Measurements from ENCODE around the gene ATP11A. TPM values are rescaled to one million over a fixed set of nuclear protein-coding genes. Genes with fewer than 3 reads are reported as not detected.
"Not testable (repeated sequence)": the region's sequence is repeated elsewhere in the genome, so short reads cannot be mapped to it uniquely, and the experiment has no call there.

Gene ATP11A
- total and polyA plus RNA-seq, 9 donors, result 11.9 to 26.7 (median 21.3) TPM

DNA sequence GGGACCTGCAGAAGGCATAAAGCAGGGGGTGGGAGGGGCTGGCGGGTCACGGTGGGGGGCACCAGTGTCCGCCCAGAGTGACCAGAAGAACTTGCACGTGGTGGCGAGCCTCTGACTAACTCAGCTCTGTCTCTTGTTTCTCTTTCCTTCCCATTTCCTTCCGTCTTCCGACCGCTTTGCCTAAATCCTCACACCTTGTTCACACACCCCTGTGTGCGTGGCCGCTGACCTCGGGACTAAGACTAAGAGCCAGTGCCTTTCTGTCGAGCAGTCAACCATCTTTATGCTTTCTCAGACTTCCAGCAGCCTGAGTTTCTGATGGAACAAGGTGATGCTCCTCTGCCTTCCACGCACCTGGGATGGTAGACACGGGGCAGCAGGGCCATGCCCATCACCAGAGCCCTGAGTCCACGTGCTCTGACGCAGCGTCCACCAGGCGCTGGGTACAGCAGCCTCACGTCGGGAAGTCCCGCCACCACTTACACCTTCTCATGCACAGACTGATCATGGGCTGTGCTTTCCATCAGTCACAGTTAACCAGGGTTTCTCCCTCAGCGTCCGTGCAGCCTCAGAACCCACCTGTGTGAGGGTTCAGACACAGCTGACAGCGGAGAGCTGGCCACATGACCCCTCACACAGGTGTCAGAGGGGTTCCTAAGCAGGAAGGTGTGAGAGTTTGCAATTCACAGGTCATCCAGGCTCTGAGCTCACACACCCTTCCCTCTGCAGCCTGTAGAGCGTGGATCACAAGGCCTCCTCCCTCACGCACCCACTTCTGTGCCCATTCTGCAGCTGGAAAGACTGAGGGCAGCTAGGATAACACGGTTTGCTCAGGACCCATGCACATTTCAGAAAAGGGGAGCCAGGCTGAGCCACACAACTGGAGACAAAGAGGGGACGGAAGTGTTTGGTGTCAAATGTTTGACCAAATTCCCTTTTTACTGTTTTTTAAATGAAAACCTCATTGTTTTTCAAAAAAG is 188.4 kb downstream of the ATP11A start:
- Histone ChIP-seq H3K27me3 (ENCODE audit: control insufficient read depth, insufficient read depth, low read length) (no peaks in the 10 kb centered on the region), H3K27ac (ENCODE audit: low read length) (no peak overlapping the region), H3K9me3 (replicated peaks; ENCODE audit: control insufficient read depth, low read depth, low read length) (no peaks in the 10 kb centered on the region), H3K36me3 (ENCODE audit: control insufficient read depth, insufficient read depth, low read length) (peaks cover 62% of the 10 kb centered on the region), H3K4me1 (ENCODE audit: control insufficient read depth, insufficient read depth, low read length) (peaks cover 4% of the 10 kb centered on the region), H3K4me3 (ENCODE audit: low read length) (no peak overlapping the region)
- no peak for DNase-seq
- WGBS (ENCODE audit: insufficient coverage), result 89% methylated on average over 21 of the region's 28 CpGs

DNA sequence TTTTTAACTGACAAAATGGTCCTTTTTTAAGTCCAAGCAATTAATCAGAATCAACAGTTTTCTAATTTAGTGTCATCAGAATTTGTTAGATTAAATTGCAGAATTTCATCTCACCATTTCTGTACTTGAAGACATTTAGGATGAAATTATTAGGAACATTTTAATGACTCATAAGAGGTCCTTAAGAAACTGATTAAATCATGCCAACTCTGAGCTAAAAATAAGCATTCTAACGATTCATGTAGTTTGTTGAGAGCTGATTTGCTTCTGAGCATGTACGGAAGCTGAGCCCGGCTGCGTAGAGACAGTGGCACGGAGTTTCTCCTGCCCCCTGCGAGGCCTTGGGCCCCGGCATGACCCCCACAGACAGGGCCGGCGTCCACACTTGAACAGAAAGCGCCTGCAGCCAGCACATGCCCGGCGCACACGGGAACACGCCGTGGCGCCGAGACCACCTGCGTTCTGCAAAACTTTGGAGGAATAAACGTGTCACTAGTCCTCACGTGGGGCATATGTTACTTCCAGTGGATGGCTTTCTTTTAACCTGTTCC is 189.5 kb downstream of the ATP11A start:
- H3K9me3 ChIP-seq (replicated peaks; ENCODE audit: control insufficient read depth, low read depth, low read length), result no peaks in the 10 kb centered on the region
- no peak overlapping the region for H3K4me3 ChIP-seq (ENCODE audit: low read length)
- peaks cover 62% of the 10 kb centered on the region for H3K36me3 ChIP-seq (ENCODE audit: control insufficient read depth, insufficient read depth, low read length)
- DNase-seq, result no peak
- H3K27ac ChIP-seq (ENCODE audit: low read length), result no peak overlapping the region
- H3K27me3 ChIP-seq (ENCODE audit: control insufficient read depth, insufficient read depth, low read length), result no peaks in the 10 kb centered on the region
- H3K4me1 ChIP-seq (ENCODE audit: control insufficient read depth, insufficient read depth, low read length), result peaks cover 1% of the 10 kb centered on the region
- 84% methylated on average over 20 of the region's 20 CpGs for WGBS (ENCODE audit: insufficient coverage)

DNA sequence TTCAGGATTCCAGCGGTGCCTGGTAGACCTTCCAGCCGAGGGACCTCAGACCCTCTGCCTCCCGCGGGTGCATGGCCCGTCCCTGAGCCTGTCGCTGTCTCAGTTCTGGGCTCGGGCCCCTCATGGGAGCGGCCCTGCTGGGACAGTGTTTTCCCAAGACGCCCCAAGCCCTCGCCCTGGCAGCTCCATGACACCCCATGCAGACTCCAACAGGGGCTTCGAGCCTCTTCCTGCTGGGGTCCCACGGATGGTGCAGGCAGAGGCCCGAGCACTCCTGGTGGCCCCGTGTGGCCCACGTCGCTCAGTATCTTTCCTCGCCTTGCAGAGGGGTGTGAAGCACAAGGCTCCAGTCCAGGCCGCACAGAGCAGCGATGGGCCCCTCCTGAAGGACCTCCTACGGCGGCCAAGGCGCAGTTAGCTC is 190.4 kb downstream of the ATP11A start:
- Histone ChIP-seq H3K9me3 (replicated peaks; ENCODE audit: control insufficient read depth, low read depth, low read length) (no peaks in the 10 kb centered on the region), H3K27ac (ENCODE audit: low read length) (no peak overlapping the region), H3K36me3 (ENCODE audit: control insufficient read depth, insufficient read depth, low read length) (peaks cover 62% of the 10 kb centered on the region), H3K27me3 (ENCODE audit: control insufficient read depth, insufficient read depth, low read length) (no peaks in the 10 kb centered on the region), H3K4me1 (ENCODE audit: control insufficient read depth, insufficient read depth, low read length) (no peaks in the 10 kb centered on the region), H3K4me3 (ENCODE audit: low read length) (no peak overlapping the region)
- WGBS (ENCODE audit: insufficient coverage), result 90% methylated on average over 22 of the region's 22 CpGs
- no peak for DNase-seq

DNA sequence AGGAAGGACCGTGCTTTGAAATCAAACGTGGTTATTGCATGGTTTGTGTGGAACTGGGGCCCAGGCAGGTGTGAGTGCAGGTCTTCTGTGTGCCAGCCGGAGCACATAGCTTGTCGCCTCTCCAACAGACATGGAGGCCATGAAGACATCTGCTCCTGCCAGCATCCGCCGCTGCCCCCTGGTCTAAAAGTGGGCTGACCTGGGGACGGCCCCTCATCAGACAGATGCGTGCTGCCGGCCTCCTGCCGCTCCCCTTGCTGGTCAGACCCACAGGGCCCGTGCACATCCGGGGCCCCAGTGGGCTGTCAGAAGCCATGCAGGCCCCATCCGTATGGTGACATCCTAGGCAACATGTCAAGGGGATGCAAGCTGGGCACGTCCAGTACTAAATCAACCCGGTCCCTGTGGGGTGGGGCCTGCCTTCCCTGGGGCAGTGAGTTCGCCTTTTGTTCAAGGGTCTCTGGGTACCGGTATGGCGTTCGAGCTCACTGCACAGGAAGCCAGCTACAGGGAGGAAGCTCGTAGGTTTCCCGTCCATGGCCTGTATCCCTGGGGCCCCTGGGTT is 191.2 kb downstream of the ATP11A start:
- peaks cover 57% of the 10 kb centered on the region for H3K36me3 ChIP-seq (ENCODE audit: control insufficient read depth, insufficient read depth, low read length)
- H3K4me1 ChIP-seq (ENCODE audit: control insufficient read depth, insufficient read depth, low read length), result peaks cover 8% of the 10 kb centered on the region
- no peak overlapping the region for H3K27ac ChIP-seq (ENCODE audit: low read length)
- H3K27me3 ChIP-seq (ENCODE audit: control insufficient read depth, insufficient read depth, low read length), result no peaks in the 10 kb centered on the region
- WGBS (ENCODE audit: insufficient coverage), result 90% methylated on average over 19 of the region's 21 CpGs
- no peaks in the 10 kb centered on the region for H3K9me3 ChIP-seq (replicated peaks; ENCODE audit: control insufficient read depth, low read depth, low read length)
- H3K4me3 ChIP-seq (ENCODE audit: low read length), result no peak overlapping the region
- DNase-seq, result no peak

DNA sequence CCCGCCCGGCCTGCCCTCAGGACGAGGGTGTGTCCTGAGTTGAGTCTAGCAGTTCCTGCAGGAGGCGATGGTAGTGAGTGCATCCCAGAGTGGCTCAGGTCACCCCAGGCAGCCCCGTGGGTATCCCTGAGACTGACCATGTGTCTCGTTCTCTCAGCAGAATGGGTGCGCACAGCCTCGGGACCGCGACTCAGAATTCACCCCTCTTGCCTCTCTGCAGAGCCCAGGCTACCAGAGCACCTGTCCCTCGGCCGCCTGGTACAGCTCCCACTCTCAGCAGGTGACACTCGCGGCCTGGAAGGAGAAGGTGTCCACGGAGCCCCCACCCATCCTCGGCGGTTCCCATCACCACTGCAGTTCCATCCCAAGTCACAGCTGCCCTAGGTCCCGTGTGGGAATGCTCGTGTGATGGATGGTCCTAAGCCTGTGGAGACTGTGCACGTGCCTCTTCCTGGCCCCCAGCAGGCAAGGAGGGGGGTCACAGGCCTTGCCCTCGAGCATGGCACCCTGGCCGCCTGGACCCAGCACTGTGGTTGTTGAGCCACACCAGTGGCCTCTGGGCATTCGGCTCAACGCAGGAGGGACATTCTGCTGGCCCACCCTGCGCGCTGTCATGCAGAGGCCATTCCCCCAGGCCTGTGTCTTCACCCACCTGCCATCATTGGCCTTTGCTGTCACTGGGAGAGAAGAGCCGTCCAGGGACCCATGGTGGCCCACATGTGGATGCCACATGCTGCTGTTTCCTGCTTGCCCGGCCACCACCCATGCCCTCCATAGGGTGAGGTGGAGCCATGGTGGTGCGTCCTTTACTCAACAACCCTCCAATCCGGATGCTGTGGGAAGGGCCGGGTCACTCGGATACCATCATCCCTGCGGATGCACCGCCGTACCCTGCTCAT is 192.1 kb downstream of the ATP11A start:
- Histone ChIP-seq H3K27me3 (ENCODE audit: control insufficient read depth, insufficient read depth, low read length) (no peaks in the 10 kb centered on the region), H3K9me3 (replicated peaks; ENCODE audit: control insufficient read depth, low read depth, low read length) (no peaks in the 10 kb centered on the region), H3K27ac (ENCODE audit: low read length) (no peak overlapping the region), H3K36me3 (ENCODE audit: control insufficient read depth, insufficient read depth, low read length) (peaks cover 49% of the 10 kb centered on the region), H3K4me3 (ENCODE audit: low read length) (no peak overlapping the region), H3K4me1 (ENCODE audit: control insufficient read depth, insufficient read depth, low read length) (peaks cover 9% of the 10 kb centered on the region)
- no peak for DNase-seq
- WGBS (ENCODE audit: insufficient coverage), result 92% methylated on average over 27 of the region's 35 CpGs

DNA sequence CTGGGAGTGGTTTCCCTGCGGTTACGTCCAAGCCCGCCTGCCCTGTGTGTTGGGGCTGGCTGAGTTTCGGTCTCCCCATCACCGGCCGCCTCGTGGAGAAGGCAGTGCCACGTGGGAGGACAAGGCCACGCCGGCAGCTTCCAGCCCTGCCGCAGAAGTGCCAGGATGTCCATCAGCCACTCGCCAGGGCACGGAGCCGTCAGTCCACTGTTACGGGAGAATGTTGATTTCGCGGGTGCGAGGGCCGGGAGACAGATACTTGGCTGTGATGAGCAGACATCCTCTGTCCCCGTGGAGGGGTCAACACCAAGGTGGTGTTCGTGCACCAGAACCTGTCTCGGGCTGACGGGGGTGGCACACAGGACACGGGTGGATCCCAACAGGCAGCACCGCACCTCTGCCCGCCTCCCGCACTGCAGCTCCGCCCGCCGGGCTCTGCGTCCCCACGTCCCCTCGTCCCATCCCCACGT is 192.8 kb downstream of the ATP11A start:
- Histone ChIP-seq H3K27me3 (ENCODE audit: control insufficient read depth, insufficient read depth, low read length) (no peaks in the 10 kb centered on the region), H3K36me3 (ENCODE audit: control insufficient read depth, insufficient read depth, low read length) (peaks cover 43% of the 10 kb centered on the region), H3K27ac (ENCODE audit: low read length) (no peak overlapping the region), H3K4me1 (ENCODE audit: control insufficient read depth, insufficient read depth, low read length) (peaks cover 9% of the 10 kb centered on the region), H3K9me3 (replicated peaks; ENCODE audit: control insufficient read depth, low read depth, low read length) (no peaks in the 10 kb centered on the region), H3K4me3 (ENCODE audit: low read length) (no peak overlapping the region)
- DNase-seq, result no peak
- WGBS (ENCODE audit: insufficient coverage), result 95% methylated on average over 34 of the region's 34 CpGs

DNA sequence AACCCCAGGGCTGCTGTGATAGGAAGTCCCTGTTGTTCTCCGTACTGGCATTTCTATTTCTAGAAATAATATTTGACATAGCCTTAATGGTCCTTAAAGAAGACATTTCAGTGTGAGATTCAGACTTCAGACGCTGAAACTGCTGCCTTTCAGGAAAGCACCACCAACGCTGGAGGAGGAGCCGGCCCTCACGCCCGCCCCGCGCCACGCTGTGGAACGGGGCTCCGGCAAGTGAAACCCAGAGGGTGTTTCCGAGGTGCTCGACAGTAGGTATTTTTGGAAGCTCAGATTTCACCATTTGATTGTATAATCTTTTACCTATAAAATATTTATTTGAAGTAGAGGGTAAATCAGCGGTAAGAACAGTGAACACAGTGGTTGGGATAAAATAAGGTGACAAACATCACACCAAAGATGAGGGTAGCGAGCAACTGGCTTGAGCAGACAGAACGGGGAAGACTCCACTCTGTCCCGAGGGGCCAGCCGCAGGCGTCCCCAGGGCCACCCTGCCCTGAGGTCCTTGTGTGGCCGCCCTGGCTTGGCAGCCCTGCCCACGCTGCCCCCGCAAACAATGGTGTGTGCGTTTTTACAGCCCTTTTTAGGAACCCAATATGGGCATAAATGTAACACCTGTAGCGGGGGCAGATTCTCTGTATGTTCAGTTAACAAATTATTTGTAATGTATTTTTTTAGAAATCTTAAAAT is 193.6 kb downstream of the ATP11A start:
- Histone ChIP-seq H3K4me1 (ENCODE audit: control insufficient read depth, insufficient read depth, low read length) (peaks cover 9% of the 10 kb centered on the region), H3K36me3 (ENCODE audit: control insufficient read depth, insufficient read depth, low read length) (peaks cover 39% of the 10 kb centered on the region), H3K9me3 (replicated peaks; ENCODE audit: control insufficient read depth, low read depth, low read length) (no peaks in the 10 kb centered on the region), H3K27me3 (ENCODE audit: control insufficient read depth, insufficient read depth, low read length) (peaks cover 2% of the 10 kb centered on the region), H3K27ac (ENCODE audit: low read length) (no peak overlapping the region), H3K4me3 (ENCODE audit: low read length) (no peak overlapping the region)
- DNase-seq, result no peak
- WGBS (ENCODE audit: insufficient coverage), result 90% methylated on average over 11 of the region's 24 CpGs

DNA sequence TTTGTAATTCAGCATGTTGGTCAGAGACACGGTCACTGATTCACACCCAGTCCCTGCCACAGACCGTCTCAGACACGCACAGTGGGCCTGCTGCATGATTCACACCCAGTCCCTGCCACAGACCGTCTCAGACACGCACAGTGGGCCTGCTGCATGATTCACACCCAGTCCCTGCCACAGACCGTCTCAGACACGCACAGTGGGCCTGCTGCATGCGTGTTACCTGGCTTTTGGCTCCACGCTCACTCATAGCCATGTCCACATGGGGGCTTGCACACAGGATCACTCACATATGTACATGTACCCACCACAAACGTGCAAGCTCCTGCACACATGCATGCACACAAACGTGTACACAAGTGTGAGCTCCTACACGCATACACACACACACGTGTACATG is 194.9 kb downstream of the ATP11A start:
- not testable (repeated sequence) for H3K27ac ChIP-seq (ENCODE audit: low read length); H3K27me3 ChIP-seq (ENCODE audit: control insufficient read depth, insufficient read depth, low read length); H3K4me1 ChIP-seq (ENCODE audit: control insufficient read depth, insufficient read depth, low read length); H3K4me3 ChIP-seq (ENCODE audit: low read length); DNase-seq; H3K9me3 ChIP-seq (replicated peaks; ENCODE audit: control insufficient read depth, low read depth, low read length)
- peaks cover 34% of the 10 kb centered on the region for H3K36me3 ChIP-seq (ENCODE audit: control insufficient read depth, insufficient read depth, low read length)
- 84% methylated on average over 13 of the region's 13 CpGs for WGBS (ENCODE audit: insufficient coverage)

DNA sequence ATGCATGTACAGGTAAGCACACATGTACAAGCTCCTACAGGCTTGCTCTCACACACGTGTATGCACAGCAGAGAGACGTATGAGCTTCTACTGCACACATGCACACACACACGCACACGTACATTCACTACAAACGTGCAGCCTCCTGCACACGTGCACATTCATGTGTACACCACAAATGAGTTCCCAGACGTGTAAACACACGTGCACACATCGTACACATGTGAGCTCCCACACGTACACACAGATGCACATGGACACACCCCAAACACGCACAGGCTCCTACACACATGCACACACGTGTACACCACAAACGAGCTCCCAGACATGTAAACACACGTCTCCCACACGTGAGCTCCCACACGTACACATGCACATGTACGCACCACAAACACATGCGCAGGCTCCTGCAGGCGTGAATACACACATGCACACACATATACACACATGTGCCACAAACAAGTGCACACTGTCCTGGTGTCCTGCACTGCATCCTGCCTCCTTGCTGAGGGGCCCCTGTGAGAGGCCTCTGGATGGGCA is 195.5 kb downstream of the ATP11A start:
- H3K27ac ChIP-seq (ENCODE audit: low read length), result no peak overlapping the region
- peaks cover 9% of the 10 kb centered on the region for H3K4me1 ChIP-seq (ENCODE audit: control insufficient read depth, insufficient read depth, low read length)
- peaks cover 10% of the 10 kb centered on the region for H3K27me3 ChIP-seq (ENCODE audit: control insufficient read depth, insufficient read depth, low read length)
- peaks cover 28% of the 10 kb centered on the region for H3K36me3 ChIP-seq (ENCODE audit: control insufficient read depth, insufficient read depth, low read length)
- no peak overlapping the region for H3K4me3 ChIP-seq (ENCODE audit: low read length)
- DNase-seq, result no peak
- no peaks in the 10 kb centered on the region for H3K9me3 ChIP-seq (replicated peaks; ENCODE audit: control insufficient read depth, low read depth, low read length)
- WGBS (ENCODE audit: insufficient coverage), result 79% methylated on average over 19 of the region's 19 CpGs
